ENCODE data around the gene MUC21. TPM values are rescaled to one million over a fixed set of nuclear protein-coding genes. Genes with fewer than 3 reads are reported as not detected.

Gene MUC21
- total RNA-seq, result under 0.01 TPM

GRCh38 chr6:30983439-30983838, at the start of gene MUC21:
TSS of gene MUC21 (plus strand) at chr6:30983718. CDS start at chr6:30983959, 241 bp downstream.
- DNase-seq (ENCODE audit: low read depth in 2 of 3, low spot score in 2 of 3), result no peak

DNA sequence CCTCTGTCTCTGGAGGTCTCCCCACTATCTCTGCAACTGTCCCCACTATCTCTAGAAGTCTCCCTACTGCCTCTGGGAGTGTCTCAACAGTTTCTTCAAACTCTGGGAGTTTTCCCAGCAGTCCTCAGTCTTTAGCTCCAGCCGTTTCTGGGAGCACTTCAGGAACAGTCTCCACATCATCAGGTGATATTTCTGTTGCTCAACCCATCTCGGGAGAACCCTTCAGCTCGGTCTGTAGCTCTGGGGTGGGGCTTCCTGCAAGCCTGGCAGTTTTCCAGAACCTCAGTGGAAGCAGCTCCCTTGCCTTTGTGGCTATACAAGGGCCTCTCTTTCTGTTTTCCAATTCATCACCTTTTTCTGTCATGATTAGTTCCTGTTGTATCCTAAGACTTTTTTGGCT, 48.5 kb upstream of the MUC21 start:
- no peak for DNase-seq (ENCODE audit: low read depth in 2 of 3, low spot score in 2 of 3)

DNA sequence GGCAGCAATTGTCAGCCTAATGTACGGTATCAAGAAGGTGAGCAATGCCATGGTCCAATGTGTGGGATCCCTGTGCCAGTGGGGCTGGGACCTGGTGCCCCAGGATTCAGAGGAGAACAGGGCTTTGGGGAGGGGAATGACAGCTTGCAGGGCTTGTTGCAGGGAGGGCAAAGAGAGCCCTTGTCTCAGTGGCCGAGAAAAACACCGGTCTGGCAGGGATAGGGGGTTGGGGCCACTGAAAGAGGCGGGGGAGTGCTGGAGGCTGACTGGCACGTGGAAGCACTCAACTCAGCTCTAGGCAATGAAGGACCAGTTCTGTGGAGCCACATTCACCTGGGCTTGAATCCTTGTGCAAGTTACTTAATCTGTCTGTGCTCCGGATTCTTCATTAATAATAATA, 46.3 kb upstream of the MUC21 start:
- DNase-seq (ENCODE audit: low read depth in 2 of 3, low spot score in 2 of 3), result no peak

DNA sequence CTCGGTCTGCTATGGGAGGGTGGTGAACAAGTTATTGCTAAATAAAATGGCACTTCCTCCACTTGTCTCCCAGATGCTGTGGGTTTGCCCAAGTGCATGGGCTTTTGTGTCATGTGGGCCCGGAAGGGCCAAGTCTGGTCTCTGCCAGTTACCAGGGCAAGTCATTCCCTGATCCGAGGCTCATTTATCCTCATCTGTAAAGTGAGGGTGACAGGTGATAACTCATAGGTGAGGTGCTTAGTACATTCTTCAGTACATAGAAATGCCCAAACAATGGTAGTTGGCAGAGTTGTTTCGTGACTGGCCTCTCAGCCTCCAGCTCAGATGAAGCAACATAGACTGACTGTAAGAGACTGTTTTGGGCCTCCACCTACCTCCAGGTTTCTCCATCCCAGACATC, 44.8 kb upstream of the MUC21 start:
- DNase-seq (ENCODE audit: low read depth in 2 of 3, low spot score in 2 of 3), result no peak

DNA sequence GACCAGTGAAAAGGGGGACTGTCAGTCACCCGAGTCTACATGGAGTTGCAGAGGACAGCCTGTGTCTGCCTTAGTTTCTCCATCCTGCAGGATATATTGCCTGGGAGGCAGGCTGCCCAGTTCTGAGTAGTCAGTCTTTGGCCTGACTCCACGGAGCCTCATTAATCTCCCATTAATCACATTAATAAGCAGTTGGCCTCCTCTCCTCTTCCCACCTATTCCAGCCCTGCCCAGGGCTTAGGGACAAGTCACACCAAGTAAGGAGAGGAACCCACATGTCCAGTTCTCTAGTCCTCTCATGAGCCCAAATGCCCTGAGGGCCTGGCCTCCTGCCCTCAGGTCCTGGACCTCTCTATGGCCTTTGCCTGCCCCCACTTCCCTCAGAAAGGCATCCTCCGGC, 44.0 kb upstream of the MUC21 start:
- no peak for DNase-seq (ENCODE audit: low read depth in 2 of 3, low spot score in 2 of 3)

- DNase-seq (ENCODE audit: low read depth in 2 of 3, low spot score in 2 of 3), result no peak
Observed at GRCh38 chr6:30940361-30940986, 43.0 kb upstream of the MUC21 start, which contains the start of gene MUCL3. TSS of gene MUCL3 (plus strand) at chr6:30940973. CDS start at chr6:30941000, 27 bp downstream.

DNA sequence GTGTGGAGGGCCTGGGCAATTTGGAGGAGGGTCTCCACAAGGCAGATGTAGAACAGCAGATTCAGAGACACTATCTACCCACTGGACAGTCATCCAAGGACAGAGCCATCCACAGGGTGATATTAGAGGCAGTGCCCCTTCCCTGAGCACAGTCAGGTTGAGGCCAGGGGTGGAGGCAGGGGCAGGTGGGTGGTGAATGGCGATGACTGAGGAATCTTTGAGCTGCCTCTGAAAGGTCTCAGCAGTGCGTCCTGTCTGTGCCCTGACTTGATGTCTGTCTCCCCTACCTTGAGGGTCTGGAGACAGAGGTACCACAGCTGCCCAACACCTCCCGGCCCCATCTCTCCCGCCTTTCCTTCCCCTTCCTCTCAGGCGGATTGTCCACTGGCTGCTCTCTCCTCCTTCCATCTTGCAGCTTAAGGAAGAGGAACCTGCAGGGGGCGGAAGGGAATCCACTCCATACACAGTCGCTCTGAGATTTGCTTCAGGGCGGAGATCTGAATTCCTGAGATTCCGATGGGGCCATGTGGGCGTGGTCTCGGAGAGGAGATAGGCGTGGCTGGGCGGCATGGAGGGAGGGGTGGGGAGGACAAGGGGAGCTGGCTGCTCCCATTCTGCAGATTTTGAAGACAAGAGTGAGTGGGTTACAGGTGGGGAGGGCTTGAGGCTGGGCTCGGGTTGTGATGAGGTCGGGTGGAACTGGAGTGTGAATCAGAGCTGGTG, 41.0 kb upstream of the MUC21 start:
- DNase-seq (ENCODE audit: low read depth in 2 of 3, low spot score in 2 of 3), result peak in 2 of 3 donors; percentile 18 to 27

- DNase-seq (ENCODE audit: low read depth in 2 of 3, low spot score in 2 of 3), result no peak
Observed at GRCh38 chr6:30944051-30944450, 39.5 kb upstream of the MUC21 start.

- DNase-seq (ENCODE audit: low read depth in 2 of 3, low spot score in 2 of 3), result no peak
Observed at GRCh38 chr6:30945281-30945680, 38.2 kb upstream of the MUC21 start.

- no peak for DNase-seq (ENCODE audit: low read depth in 2 of 3, low spot score in 2 of 3)
Observed at GRCh38 chr6:30947231-30947630, 36.3 kb upstream of the MUC21 start.

DNA sequence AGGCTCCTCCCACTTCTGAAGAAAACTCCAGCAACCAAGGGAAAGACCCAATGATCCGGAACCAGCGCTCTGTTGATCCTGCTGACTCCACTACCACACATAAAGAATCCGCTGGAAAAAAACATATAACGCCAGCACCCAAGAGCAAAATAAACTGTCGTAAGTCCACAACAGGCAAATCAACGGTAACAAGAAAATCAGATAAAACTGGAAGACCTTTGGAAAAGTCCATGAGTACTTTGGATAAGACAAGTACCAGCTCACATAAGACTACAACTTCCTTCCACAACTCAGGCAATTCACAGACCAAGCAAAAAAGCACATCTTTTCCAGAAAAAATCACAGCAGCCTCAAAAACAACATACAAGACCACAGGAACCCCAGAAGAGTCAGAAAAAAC, 34.7 kb upstream of the MUC21 start:
- DNase-seq (ENCODE audit: low read depth in 2 of 3, low spot score in 2 of 3), result no peak

DNA sequence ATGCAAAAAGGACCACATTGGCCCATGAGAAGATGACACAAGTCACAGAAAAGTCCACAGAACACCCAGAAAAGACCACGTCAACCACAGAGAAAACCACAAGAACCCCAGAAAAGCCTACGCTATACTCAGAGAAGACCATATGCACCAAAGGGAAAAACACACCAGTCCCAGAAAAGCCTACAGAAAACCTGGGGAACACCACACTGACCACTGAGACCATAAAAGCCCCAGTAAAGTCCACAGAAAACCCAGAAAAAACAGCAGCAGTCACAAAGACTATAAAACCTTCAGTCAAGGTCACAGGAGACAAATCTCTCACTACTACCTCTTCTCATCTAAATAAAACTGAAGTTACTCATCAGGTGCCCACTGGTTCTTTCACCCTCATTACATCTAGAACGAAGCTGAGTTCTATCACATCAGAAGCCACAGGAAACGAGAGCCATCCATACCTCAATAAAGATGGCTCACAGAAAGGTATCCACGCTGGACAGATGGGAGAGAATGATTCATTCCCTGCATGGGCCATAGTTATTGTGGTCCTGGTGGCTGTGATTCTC, 31.5 kb upstream of the MUC21 start:
- DNase-seq (ENCODE audit: low read depth in 2 of 3, low spot score in 2 of 3), result no peak

GRCh38 chr6:30954631-30955366, 28.7 kb upstream of the MUC21 start:
- peak in 1 of 3 donors; percentile 5 for DNase-seq (ENCODE audit: low read depth in 2 of 3, low spot score in 2 of 3)

DNA sequence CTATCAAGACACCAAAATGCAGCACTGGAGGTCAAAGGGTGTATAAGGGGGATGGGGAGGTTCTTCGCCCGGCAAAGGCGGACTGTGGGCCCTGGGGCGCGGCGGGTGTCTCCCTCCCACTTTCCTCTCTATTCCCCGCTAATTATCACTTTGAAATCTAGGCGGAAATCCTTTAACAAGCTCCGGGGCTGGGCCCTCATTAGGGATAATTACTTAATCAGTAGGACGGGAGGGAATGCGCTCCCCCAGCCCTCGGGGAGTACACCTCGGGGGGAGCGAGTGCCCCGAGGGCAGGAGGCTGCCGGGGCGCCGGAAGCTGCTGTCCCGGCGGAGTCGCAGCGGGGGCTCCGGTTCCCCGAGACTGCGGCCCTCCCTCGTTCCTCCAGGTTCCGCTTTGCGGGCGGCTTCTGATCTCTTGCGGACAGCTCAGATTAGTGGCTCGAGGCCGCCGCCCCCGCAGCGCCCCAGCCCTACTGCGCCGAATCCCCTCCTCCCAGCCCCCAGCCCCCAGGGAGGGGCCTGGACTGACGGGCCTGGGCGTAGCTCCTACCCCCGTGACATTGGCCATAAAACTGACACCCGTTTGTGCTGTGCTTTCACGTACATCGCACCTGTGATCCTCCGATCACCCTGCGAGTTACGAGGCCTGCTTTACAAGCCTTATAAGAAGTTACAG, 28.0 kb upstream of the MUC21 start:
- peak; percentile 19 to 73 (median 72) for DNase-seq (ENCODE audit: low read depth in 2 of 3, low spot score in 2 of 3)

DNA sequence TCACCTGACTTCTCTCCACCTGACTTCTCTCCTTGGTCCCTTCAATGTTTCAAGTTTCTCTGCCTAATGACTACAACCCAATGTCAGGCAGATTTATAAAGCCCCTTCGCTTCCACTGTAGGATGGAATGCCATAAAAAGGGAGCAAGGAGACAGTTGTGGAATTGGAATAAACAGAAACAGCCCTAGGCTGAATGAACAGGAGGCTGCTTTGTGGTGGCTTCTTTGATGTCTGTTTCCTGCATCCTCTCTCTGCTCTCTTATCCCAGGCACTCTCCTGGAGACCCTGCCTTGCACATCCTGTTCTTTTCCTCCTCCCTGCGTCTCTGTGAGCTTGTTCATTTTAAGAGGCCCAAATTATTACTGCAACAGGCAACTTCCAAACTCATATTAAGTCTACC, 25.8 kb upstream of the MUC21 start:
- no peak for DNase-seq (ENCODE audit: low read depth in 2 of 3, low spot score in 2 of 3)

- no peak for DNase-seq (ENCODE audit: low read depth in 2 of 3, low spot score in 2 of 3)
Observed at GRCh38 chr6:30960907-30961673, 22.4 kb upstream of the MUC21 start.

- DNase-seq (ENCODE audit: low read depth in 2 of 3, low spot score in 2 of 3), result no peak
Observed at GRCh38 chr6:30962716-30963115, 20.8 kb upstream of the MUC21 start.

GRCh38 chr6:30963641-30964040, 19.9 kb upstream of the MUC21 start:
- no peak for DNase-seq (ENCODE audit: low read depth in 2 of 3, low spot score in 2 of 3)

DNA sequence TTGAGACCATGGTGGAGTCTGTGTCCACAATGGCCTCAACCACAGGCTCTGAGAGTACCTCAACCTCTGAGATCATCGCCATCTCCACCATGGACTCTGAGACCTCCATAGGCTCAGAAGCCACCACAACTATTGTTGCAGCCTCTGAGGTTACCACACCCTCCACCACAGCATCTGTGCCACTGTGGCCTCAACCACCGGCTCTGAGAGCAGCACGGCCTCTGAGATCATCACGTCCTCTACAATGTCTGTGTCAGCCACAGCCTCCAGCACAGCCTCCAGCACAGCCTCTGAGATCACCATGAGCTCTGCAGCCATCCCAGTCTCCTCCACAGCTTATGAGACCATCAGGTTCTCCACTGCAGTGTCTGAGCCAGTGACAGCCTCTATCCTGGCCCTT, 19.4 kb upstream of the MUC21 start:
- no peak for DNase-seq (ENCODE audit: low read depth in 2 of 3, low spot score in 2 of 3)

DNA sequence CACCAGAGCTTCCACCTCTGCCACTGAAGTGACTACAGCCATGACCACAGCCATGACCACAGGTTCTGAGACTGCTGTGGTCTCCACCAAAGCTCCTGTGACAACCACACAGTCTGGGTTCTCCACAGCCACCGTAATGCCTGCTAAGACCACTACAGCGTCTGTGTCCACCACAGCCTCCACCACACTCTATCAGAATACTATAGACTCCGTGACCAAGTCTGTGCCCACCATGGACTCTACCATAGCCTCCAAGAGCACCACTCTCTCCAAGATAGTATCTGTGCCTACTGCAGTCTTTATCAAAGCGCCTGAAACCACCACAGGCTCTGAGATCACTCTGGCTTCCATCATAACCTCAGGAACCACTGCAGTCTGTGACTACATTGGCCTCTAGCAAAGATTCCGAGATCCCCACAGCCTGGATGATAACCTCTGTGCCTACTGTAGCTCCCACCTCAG, 18.3 kb upstream of the MUC21 start:
- no peak for DNase-seq (ENCODE audit: low read depth in 2 of 3, low spot score in 2 of 3)
